Superior temporal gyrus (tissue), 1 donor: ENCODE results near the gene EEF1G.

ENCODE experiments used
- DNase-seq: peaks from one replicate; pipeline ENCODE4 v3.0.0-alpha.2; 2016; ENCODE audit errors: extremely low spot score

The EEF1G gene

DNA sequence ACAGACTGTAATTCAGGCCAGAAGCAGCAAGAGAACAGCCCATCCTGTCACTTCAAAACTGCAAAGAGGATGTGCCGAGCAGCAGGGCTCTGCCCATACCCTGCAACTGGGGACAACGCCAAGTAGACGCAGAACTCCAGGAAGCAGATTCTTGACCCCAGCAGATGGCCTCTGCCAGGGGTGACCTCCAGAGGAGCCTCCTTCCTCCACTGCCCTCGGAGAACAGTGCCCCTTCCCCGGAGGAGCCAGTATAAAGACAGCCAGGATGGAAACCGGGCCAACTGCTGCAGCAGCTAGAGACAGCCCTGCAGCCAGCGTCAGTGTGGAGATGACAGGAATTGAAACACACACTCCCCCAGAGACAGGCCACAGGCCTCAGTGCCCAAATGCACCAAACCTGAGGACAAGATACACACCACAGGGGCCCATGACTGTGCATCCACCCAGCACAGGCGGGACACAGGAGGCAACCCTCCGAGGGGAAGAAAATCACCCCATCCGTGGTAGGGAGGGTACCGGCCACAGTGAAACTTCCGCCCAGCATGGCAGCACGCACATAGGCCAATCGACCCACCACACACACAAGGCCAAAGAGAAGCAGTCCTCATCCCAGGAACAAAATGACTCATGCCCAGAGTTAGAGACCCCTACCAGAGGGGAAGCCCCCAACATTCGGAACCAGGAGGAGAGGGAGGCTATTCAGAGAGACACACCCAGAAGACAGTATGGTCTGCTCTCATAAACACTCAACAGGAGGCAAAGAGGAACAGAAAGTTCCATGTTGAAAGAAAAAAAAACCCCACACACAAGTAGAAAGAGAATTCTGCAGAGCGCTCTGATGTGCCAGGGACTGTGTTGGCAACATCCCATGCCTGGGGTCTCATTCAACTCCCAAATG, 32.6 kb downstream of the EEF1G start:
- DNase-seq, result no peak

DNA sequence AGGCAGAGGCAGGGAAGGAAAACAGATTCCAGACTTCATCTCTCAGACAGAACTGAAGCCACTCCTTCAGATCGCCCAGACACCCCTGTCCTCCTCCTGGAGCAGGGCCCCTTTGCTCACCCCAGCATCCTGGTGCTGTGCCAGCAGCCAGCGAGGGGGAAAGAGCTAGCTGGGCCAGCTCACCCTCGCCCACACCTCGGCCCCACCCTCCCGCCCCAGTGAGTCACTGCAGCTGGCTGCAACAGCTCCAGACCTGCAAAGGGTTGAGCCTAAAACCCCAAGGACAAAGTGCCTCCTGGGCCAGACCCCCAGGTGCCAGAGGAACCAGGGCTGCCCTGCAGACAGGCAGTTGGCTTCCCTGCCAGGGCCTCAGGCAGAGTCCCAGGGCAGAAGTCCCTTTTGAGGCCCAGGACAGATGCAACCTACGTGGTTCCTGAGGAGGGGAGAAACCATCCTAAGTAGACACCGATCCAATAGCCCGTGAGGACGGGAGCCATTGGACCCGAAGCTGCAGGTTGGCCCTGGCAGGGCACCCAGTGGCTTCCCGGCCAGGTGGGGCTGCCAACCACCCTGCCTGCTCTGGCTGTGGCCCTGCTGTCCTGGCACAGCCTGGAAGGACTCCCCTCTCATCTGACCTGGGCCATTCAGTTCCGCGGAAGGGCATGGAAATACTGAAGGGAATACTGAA, 34.3 kb downstream of the EEF1G start:
- DNase-seq, result no peak

DNA sequence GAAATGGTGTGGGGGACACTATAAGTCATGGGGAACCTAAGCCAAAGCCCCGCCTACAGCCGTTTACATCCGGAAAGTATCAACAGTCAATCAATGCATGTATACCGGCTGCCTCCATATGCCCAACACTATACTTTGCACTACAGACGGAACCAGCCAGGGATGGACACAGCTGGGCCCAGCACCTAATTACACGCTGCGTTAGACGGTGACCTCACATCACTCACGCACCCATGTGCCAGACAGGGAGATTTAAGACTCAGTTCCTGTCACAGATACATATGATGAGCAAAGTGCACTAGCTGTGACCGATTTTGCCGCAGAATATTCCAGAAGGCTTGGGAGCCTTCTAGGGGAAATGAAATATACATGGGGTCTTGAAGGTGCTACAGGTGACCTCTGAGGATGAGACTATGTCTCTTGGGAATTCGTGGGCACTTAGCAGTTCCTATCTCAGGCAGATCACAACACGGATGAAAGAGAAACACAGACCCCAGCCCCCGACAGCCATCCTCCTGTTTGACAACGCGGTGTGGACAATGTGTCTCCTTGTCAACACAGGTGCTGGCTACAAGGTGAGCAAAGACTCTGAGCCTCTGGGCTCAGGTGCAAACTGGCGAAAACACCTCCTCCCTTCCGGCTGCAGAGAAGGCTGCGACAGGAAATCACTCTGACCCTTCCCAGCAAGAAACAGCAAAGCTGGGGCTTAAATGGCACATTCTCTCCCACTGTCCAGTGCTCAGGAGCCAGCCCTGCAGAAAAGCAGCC, 35.0 kb downstream of the EEF1G start:
- no peak for DNase-seq

DNA sequence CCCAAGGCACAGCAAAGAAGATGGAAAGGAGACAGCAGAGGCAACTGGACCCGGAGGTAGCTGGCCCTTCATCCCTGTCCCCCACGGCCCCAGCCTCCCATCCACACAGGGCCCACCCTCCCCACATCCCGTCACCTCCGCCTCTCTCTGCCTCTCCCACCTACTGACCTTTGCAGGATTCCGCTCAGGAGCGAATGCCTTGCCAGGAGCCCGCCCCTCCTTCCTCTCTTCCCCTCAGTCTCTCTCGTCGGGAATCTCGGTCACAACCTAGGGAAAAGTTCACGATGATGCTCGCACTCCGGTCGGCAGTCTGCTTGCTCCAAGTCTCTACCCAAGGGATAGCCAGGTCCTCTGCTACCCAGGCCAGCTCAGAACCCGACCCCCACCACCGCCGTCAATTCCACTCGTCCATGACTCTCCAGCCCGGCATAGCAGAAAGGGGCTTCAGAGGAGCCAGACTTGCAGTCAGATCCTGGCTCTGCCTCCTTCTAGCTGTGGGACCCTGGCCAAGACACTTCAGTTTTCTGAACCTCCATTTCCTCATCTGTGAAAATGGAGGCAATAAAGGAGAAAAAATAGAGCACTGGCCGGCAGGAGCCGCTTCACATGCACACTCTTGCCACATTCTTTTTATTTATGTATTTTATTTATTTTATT, 37.3 kb downstream of the EEF1G start:
- no peak for DNase-seq

DNA sequence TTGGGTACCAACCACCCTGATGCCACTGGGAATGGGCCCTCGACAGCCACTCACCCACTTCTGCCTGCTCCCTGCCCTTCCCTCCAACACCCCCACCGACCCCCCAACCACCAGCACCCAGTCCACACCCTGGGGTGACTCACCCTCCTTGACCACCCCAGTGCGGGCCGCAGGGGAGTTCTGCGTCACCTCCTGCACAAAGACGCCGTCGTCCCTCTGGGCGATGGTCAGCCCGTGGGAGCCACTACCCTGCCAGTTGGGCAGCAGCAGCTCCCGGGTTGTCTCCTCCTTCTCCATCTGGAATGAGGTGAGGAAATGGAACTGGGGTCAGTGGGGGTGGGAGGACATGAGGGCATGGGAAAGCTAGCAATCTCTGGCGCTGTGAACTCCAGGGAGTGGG, 37.9 kb downstream of the EEF1G start:
- no peak for DNase-seq

DNA sequence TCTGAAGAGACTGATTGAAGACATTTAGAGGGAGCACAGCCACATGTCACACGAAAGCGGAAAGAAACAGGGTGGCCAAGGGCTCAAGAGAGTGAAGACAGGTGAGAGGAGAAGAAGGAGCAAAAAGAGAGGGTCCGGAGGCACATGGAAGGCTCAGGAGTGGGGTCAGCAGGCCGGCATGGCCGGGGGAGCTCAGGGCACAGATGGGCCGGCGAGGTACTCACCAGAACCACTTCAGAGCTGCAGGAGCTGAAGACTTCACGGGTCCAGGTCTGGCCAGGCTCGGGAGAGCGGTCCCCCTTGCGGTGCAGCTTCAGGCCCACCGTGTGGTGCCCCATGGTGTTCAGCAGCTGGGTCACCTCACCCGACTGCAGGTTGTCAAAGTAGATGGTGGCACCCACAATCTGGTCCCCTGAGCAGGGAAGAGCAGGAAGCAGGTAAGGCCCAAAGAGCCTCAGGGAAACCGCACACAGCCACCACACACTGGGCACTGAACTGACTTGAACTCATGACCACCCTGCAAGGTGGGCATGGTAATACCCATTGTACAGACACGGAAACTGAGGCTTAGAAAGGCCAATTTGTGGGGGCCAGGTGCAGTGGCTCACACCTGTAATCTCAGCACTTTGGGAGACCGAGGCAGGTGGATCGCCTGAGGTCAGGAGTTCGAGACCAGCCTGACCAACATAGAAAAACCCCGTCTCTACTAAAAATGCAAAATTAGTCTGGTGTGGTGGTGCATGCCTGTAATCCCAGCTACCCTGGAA, 38.7 kb downstream of the EEF1G start:
- DNase-seq, result no peak

DNA sequence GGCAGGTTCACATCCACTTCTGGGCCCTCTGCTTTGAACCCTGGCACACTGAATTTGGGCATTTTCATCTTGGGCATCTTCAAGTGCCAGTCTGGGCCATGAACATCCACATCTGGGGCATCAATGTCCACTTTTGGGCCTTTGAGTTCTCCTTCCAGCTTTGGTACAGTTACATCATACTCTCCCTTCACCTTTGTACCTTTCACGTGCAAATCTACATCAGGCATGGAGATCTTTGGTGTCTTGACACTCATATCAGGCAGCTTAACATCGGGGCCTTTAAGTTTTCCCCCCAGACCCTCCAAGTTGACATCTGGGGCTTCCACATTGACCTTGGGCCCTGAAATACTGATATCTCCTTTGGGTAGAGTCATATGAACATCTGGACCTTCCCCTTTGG, 41.6 kb downstream of the EEF1G start:
- DNase-seq, result no peak

DNA sequence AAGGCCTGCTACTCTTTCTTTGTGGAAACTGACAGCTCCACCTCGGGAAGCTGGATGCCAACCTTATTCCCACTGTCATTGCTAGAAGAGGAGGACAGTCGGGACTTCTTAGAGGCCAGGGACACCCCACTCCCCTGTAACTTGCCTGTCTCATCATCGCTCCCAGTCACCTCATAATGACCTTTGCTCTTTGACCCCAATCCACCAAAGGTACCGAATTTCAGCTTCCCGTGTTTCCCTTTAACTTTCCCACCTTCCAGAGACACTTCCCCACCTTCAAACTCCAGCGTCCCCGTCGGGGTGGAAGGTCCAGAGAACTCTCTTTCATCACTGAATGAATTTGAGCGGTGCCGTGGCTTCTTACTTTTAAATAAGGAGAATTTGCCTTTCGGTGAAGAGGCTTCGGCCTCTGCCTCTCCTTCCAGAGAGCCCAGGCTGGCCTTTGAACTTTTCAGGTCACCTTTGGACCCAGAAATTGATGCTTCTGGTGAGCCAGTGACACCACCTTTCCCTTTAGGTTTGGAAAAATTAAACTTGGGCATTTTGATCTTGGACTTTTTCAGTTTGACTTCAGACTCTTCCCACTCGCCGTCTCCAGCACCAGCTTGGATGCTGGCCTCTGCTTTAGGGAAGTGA, 56.8 kb downstream of the EEF1G start:
- DNase-seq, result no peak

DNA sequence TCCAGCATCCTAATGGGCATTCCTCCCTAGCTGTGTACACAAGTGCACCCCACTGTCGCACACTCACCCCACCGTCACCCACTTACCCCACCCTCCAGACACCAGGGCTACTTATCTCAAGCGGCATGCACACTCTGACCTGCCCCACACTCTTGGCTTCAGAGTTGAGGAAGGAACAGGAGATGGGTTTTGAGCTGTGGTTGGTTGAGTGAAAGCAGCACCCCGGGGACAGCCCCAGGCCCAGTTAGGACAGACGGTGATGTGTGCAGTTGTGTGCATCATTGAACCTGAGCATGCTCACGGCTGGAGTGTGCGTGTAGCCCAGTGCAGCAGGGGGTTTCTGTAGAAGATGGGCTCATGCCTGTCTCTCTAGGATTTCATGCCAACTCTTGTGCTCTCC, 59.5 kb downstream of the EEF1G start:
- no peak for DNase-seq

DNA sequence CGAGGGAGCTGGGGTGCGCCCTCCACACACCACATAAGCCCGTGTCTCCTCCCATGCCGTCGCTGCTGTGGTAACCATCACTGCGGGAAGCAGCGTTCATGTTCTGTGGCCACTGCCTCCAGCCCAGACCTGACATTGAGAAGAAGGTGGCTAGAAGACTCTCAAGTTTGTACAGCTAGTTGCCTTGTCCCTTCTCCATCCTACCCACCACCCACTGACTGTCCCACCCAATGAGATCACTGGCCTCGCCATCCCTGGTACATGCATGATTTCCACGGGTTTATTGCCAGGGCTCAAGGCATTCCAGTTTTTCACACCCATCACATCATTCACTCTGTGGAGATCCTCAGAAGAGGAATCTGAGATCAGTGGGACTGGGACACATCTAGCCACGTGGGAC, 60.1 kb downstream of the EEF1G start:
- DNase-seq, result no peak

DNA sequence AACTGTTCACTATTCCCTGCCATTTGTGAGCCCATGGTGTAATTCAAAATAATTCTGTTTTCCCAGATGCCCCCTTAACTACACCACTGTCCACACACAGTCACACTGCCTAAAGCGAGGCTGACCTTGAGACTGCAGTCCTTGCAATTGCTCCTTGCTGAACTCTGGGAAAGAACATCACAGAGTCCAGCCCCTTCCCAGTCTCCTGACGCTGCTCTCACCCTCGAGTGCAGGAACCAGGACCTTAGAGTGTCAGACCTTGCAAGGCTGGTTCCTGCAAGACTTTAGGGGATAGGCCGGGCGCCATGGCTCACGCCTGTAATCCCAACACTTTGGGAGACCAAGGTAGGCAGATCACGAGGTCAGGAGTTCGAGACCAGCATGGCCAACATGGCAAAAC, 60.7 kb downstream of the EEF1G start:
- no peak for DNase-seq
